A549 (cell line): ENCODE data around the gene SAP130. TPM values are rescaled to one million over a fixed set of nuclear protein-coding genes. Genes with fewer than 3 reads are reported as not detected.

ENCODE experiments used
- ATAC-seq, 2 experiments: fragments of 200-7000 bp in 1 of 2; fragments of >200 bp in 1 of 2; cut with Nextera tagmentation in 1 of 2; cut with Tn5 transposase in 1 of 2; 3 replicates each; pipeline versions ENCODE4 v1.8.0 to v1.9.1; 2018 to 2020; ENCODE audit warnings: mild to moderate bottlenecking in 1 of 2, moderate library complexity in 1 of 2
- CTCF ChIA-PET: fragments of 300-600 bp; sonication (Branson Sonifier 250); formaldehyde crosslinking; extraction: SDS; loops from one replicate; lab custom pipeline; 2021; ENCODE audit warnings: antibody characterized with exemption, inconsistent platforms; lab: Yijun Ruan, JAX
- POLR2A ChIA-PET: fragments of 350-600 bp; formaldehyde crosslinking; extraction: SDS; loops from one replicate; lab custom pipeline; 2021; ENCODE audit warnings: antibody characterized with exemption, inconsistent platforms; lab: Yijun Ruan, JAX
- DNase-seq, 2 experiments: peaks; one replicate each; pipeline versions ENCODE4 v3.0.0 to v3.0.0-alpha.2; 2011 to 2016; ENCODE audit warnings: low read depth in 1 of 2, low spot score in 1 of 2
- FAIRE-seq: peaks from 2 replicates; lab custom pipeline; 2011; peaks lifted over from hg19 to GRCh38; lab: Jason Lieb, UNC
- H3K27ac ChIP-seq, 2 experiments: fragments of >200 bp; sonication (Bioruptor Twin); formaldehyde crosslinking; 3 replicates each; pipeline ENCODE4 v1.5.1; 2016 to 2017
- H3K4me1 ChIP-seq: fragments of >200 bp; sonication (Bioruptor Twin); formaldehyde crosslinking; 3 replicates; pipeline ENCODE4 v1.6.1; 2016
- H3K4me2 ChIP-seq: fragments of >200 bp; sonication (Bioruptor Twin); formaldehyde crosslinking; 3 replicates; pipeline ENCODE4 v1.6.1; 2016
- H3K4me3 ChIP-seq: fragments of >200 bp; sonication (Bioruptor Twin); formaldehyde crosslinking; 3 replicates; pipeline ENCODE4 v1.5.1; 2016
- H3K9me3 ChIP-seq: fragments of >200 bp; sonication (Bioruptor Twin); formaldehyde crosslinking; 3 replicates; pipeline ENCODE4 v1.6.1; 2016
- BCL3 ChIP-seq: fragments of >200 bp; sonication (Bioruptor Twin); formaldehyde crosslinking; IDR thresholded peaks from 3 replicates; pipeline ENCODE4 v1.6.1; 2016
- CBX2 ChIP-seq: fragments of 200-600 bp; sonication (generic); IDR thresholded peaks from 2 replicates; pipeline ENCODE4 v1.6.1; 2016; ENCODE audit warnings: low read depth, mild to moderate bottlenecking, borderline replicate concordance
- CEBPB ChIP-seq, 2 experiments: fragments of >200 bp in 1 of 2; sonication (Bioruptor Twin) in 1 of 2; formaldehyde crosslinking in 1 of 2; IDR thresholded peaks; 2 replicates each; pipeline ENCODE4 v1.6.1; 2012 to 2016
- CHD4 ChIP-seq: fragments of 200-600 bp; sonication (generic); IDR thresholded peaks from 2 replicates; pipeline ENCODE4 v1.6.1; 2016; ENCODE audit warnings: antibody characterized with exemption, mild to moderate bottlenecking, borderline replicate concordance
- EP300 ChIP-seq, 2 experiments: fragments of >200 bp; sonication (Bioruptor Twin); formaldehyde crosslinking; IDR thresholded peaks; 2 replicates in 1 of 2; 3 replicates in 1 of 2; pipeline ENCODE4 v1.6.1; 2016 to 2017
- ESRRA ChIP-seq: fragments of 150-350 bp; IDR thresholded peaks from 2 replicates; pipeline ENCODE4 v1.6.1; 2014; ENCODE audit warnings: mild to moderate bottlenecking, low read length, borderline replicate concordance
- FOSB ChIP-seq: fragments of 250-450 bp; sonication (Bioruptor Pico); IDR thresholded peaks from 2 replicates; pipeline ENCODE4 v1.5.0; 2020; ENCODE audit warnings: mild to moderate bottlenecking, moderate library complexity
- FOXS1 ChIP-seq: fragments of 250-450 bp; sonication (Bioruptor Pico); IDR thresholded peaks from 2 replicates; pipeline ENCODE4 v1.5.0; 2020; ENCODE audit warnings: mild to moderate bottlenecking, moderate library complexity
- GATA3 ChIP-seq: IDR thresholded peaks from 2 replicates; pipeline ENCODE4 v1.6.1; 2012; ENCODE audit warnings: borderline replicate concordance
- HOXA7 ChIP-seq: fragments of 250-450 bp; sonication (Bioruptor Pico); IDR thresholded peaks from 2 replicates; pipeline ENCODE4 v1.5.0; 2020; ENCODE audit warnings: mild to moderate bottlenecking, moderate library complexity
- KDM1A ChIP-seq: fragments of 200-600 bp; sonication (generic); IDR thresholded peaks from 2 replicates; pipeline ENCODE4 v1.6.1; 2016; ENCODE audit warnings: low read depth, mild to moderate bottlenecking
- MAX ChIP-seq: IDR thresholded peaks from 2 replicates; pipeline ENCODE4 v1.6.1; 2012
- MAZ ChIP-seq: fragments of 150-350 bp; IDR thresholded peaks from 2 replicates; pipeline ENCODE4 v1.6.1; 2014; ENCODE audit warnings: antibody characterized with exemption, low read depth, low read length, borderline replicate concordance
- MYC ChIP-seq: IDR thresholded peaks from 2 replicates; pipeline ENCODE4 v1.6.1; 2012; ENCODE audit warnings: mild to moderate bottlenecking, inconsistent platforms, low read length, improper control_type of control experiment, borderline replicate concordance
- NFE2L2 ChIP-seq: fragments of 150-350 bp; conservative IDR thresholded peaks from 2 replicates; pipeline ENCODE4 v1.6.1; 2014; ENCODE audit warnings: low read length
- NR3C1 ChIP-seq: fragments of >200 bp; sonication (Bioruptor Twin); formaldehyde crosslinking; IDR thresholded peaks from 3 replicates; pipeline ENCODE4 v1.6.1; 2017
- PBX3 ChIP-seq: IDR thresholded peaks from 2 replicates; pipeline ENCODE4 v1.6.1; 2012
- PHF8 ChIP-seq: fragments of 200-600 bp; sonication (generic); IDR thresholded peaks from 2 replicates; pipeline ENCODE4 v1.6.1; 2016; ENCODE audit warnings: low read depth, mild to moderate bottlenecking, antibody characterized with exemption, moderate library complexity, borderline replicate concordance
- POLR2A ChIP-seq: IDR thresholded peaks from 2 replicates; pipeline ENCODE4 v1.6.1; 2012; ENCODE audit warnings: mild to moderate bottlenecking, low read length
- RARB ChIP-seq: fragments of 250-450 bp; sonication (Bioruptor Pico); IDR thresholded peaks from 2 replicates; pipeline ENCODE4 v1.8.0; 2021; ENCODE audit warnings: mild to moderate bottlenecking, moderate library complexity
- REST ChIP-seq: fragments of 200-600 bp; sonication (generic); IDR thresholded peaks from 2 replicates; pipeline ENCODE4 v1.6.1; 2016; ENCODE audit warnings: antibody characterized with exemption, mild to moderate bottlenecking, moderate library complexity
- TFCP2L1 ChIP-seq: fragments of 250-450 bp; sonication (Bioruptor Pico); IDR thresholded peaks from 2 replicates; pipeline ENCODE4 v1.5.0; 2021; ENCODE audit warnings: mild to moderate bottlenecking
- TP53 ChIP-seq: fragments of 250-450 bp; sonication (Bioruptor Pico); IDR thresholded peaks from 2 replicates; pipeline ENCODE4 v1.5.0; 2021; ENCODE audit warnings: mild to moderate bottlenecking, moderate library complexity
- ZNF302 ChIP-seq: fragments of 250-450 bp; sonication (Bioruptor Pico); IDR thresholded peaks from 2 replicates; pipeline ENCODE4 v1.9.0; 2021; ENCODE audit warnings: inconsistent platforms, mild to moderate bottlenecking, moderate library complexity
- ZSCAN20 ChIP-seq: fragments of 250-450 bp; sonication (Bioruptor Pico); IDR thresholded peaks from 2 replicates; pipeline ENCODE4 v1.8.0; 2022; ENCODE audit warnings: mild to moderate bottlenecking, moderate library complexity
- WGBS: methylation state at CpG from one replicate; pipeline ENCODE4 v1.1.6; 2017; ENCODE audit errors: missing lambda C conversion rate; 5-methylcytosine and 5-hydroxymethylcytosine counted together
- polyA plus RNA-seq, 4 experiments: library from polyadenylated mRNA; depleted of rRNA in 3 of 4; stranded (reverse); fragments of >200 nt; fragmentation: RNase III in 1 of 4; extraction: RNeasy Plus Mini Kit Qiagen cat#74134 plus additional on column Dnase treatment in 1 of 4; gene quantifications; 2 replicates in 3 of 4; 3 replicates in 1 of 4; pipeline ENCODE4 v1.2.3, GENCODE V29; 2011 to 2017

The SAP130 gene
- polyA plus RNA-seq, 2 of the 4 experiments (the other 2 are of a cell fraction): 13.9 to 15.1 TPM

- TF ChIP-seq GATA3: no peak
- no peak for TF ChIP-seq FOXS1 (CRISPR knock-in tag)
- no peak for TF ChIP-seq PHF8
- no peak for TF ChIP-seq KDM1A
- no peak for TF ChIP-seq ESRRA
- TF ChIP-seq NR3C1: no peak
- TF ChIP-seq ZNF302 (CRISPR knock-in tag): no peak
- TF ChIP-seq HOXA7 (CRISPR knock-in tag): no peak
- no peak for TF ChIP-seq CHD4
- TF ChIP-seq TP53: no peak
- TF ChIP-seq REST: no peak
- no peak for TF ChIP-seq CEBPB (IDR thresholded peaks at IDR 0.05)
- no peak for TF ChIP-seq CBX2
- no peak for TF ChIP-seq EP300 (IDR thresholded peaks at IDR 0.05)
- TF ChIP-seq NFE2L2: no peak
- TF ChIP-seq MAZ: no peak
- no peak for TF ChIP-seq TFCP2L1
- TF ChIP-seq POLR2A: no peak
- TF ChIP-seq FOSB: no peak
- POLR2A ChIA-PET: no interaction called here
- H3K27ac ChIP-seq: no peak overlapping the region
- H3K4me1 ChIP-seq: no peaks in the 10 kb centered on the region
- no peak overlapping the region for H3K4me2 ChIP-seq
- CTCF ChIA-PET: no interaction called here
- H3K4me3 ChIP-seq: no peak overlapping the region
- DNase-seq (no peak), ATAC-seq (no peak), FAIRE-seq (no peak)
- 93% methylated on average over 6 of the region's 6 CpGs for WGBS
- no peaks in the 10 kb centered on the region for H3K9me3 ChIP-seq
These were observed 74.6 kb downstream of the SAP130 start for GRCh38 chr2:127953128-127953718.

- no peak overlapping the region for H3K4me2 ChIP-seq
These were observed 76.8 kb downstream of the SAP130 start for GRCh38 chr2:127951026-127951425.

More at GRCh38 chr2:127951026-127951425, 76.8 kb downstream of the SAP130 start:
- Histone ChIP-seq H3K27ac (no peak overlapping the region), H3K9me3 (no peaks in the 10 kb centered on the region), H3K4me3 (no peak overlapping the region), H3K4me1 (no peaks in the 10 kb centered on the region)
- WGBS: 88% methylated on average over 4 of the region's 4 CpGs
- no peak for ATAC-seq
- no peak for DNase-seq
- FAIRE-seq: no peak
- CTCF ChIA-PET: no interaction called here
- TF ChIP-seq EP300 (IDR thresholded peaks at IDR 0.05): no peak
- TF ChIP-seq PBX3: no peak
- TF ChIP-seq MYC: no peak
- TF ChIP-seq MAX: no peak
- TF ChIP-seq RARB (CRISPR knock-in tag): no peak
- TF ChIP-seq ZSCAN20 (CRISPR knock-in tag): no peak
- no peak for TF ChIP-seq BCL3
- no peak for TF ChIP-seq NR3C1
- TF ChIP-seq, all 56 proteins: peak for 0
- POLR2A ChIA-PET: no interaction called here
